Mesenchymal stem cell (in vitro differentiated cells and primary cell): ENCODE results near the gene TNRC6C.

Experiments used
- DNase-seq: peaks from one replicate; pipeline ENCODE4 v3.0.0-alpha.2; 2013
- H2AFZ ChIP-seq: one replicate; pipeline ENCODE4 v1.6.1; 2013; ENCODE audit warnings: low read depth, mild to moderate bottlenecking, control low read depth, inconsistent platforms, low read length, moderate library complexity
- H2AK5ac ChIP-seq: 2 replicates; pipeline ENCODE4 v1.6.1; 2013; ENCODE audit warnings: low read length, moderate library complexity, mild to moderate bottlenecking, inconsistent platforms; ENCODE audit not compliant: severe bottlenecking
- H2BK120ac ChIP-seq: one replicate; pipeline ENCODE4 v1.6.1; 2013; ENCODE audit warnings: low read depth, mild to moderate bottlenecking, inconsistent platforms, low read length, moderate library complexity
- H2BK12ac ChIP-seq, 2 experiments: one replicate each; pipeline ENCODE4 v1.6.1; 2013; ENCODE audit warnings: inconsistent platforms in 2 of 2, low read length in 2 of 2, mild to moderate bottlenecking in 2 of 2, moderate library complexity in 2 of 2, control low read depth in 1 of 2
- H2BK15ac ChIP-seq: one replicate; pipeline ENCODE4 v1.6.1; 2013; ENCODE audit warnings: mild to moderate bottlenecking, low read depth, inconsistent platforms; ENCODE audit not compliant: poor library complexity, severe bottlenecking
- H2BK5ac ChIP-seq: 2 replicates; pipeline ENCODE4 v1.6.1; 2013; ENCODE audit warnings: low read depth, mild to moderate bottlenecking, low read length, control low read depth, inconsistent platforms; ENCODE audit not compliant: poor library complexity, severe bottlenecking
- H3K14ac ChIP-seq, 2 experiments: one replicate each; pipeline ENCODE4 v1.6.1; 2013; ENCODE audit warnings: inconsistent platforms in 2 of 2, low read length in 2 of 2, control low read depth in 1 of 2, mild to moderate bottlenecking in 1 of 2, moderate library complexity in 1 of 2
- H3K18ac ChIP-seq, 2 experiments: one replicate each; pipeline ENCODE4 v1.6.1; 2013; ENCODE audit warnings: inconsistent platforms in 2 of 2, low read length in 2 of 2, control low read depth in 1 of 2, low read depth in 1 of 2, mild to moderate bottlenecking in 1 of 2
- H3K23ac ChIP-seq, 2 experiments: one replicate each; pipeline ENCODE4 v1.6.1; 2013; ENCODE audit warnings: inconsistent platforms in 2 of 2, low read length in 2 of 2, mild to moderate bottlenecking in 2 of 2, moderate library complexity in 2 of 2, control low read depth in 1 of 2
- H3K27ac ChIP-seq: 2 replicates; pipeline ENCODE4 v1.5.1; 2013; ENCODE audit warnings: mild to moderate bottlenecking, moderate library complexity, low read length, control low read depth, inconsistent platforms; ENCODE audit not compliant: poor library complexity, severe bottlenecking
- H3K27me3 ChIP-seq, 2 experiments: 2 replicates each; pipeline versions ENCODE4 v1.6.1 to v1.7.0; 2013; ENCODE audit warnings: low read length in 2 of 2, mild to moderate bottlenecking in 2 of 2, moderate library complexity in 2 of 2, control low read depth in 1 of 2, inconsistent platforms in 1 of 2; ENCODE audit not compliant: control insufficient read depth in 1 of 2, insufficient read depth in 1 of 2
- H3K36me3 ChIP-seq, 2 experiments: 2 replicates each; pipeline versions ENCODE4 v1.6.1 to v1.7.0; 2013; ENCODE audit warnings: low read length in 2 of 2, control low read depth in 1 of 2, inconsistent platforms in 1 of 2, low read depth in 1 of 2, mild to moderate bottlenecking in 1 of 2; ENCODE audit not compliant: insufficient read depth in 2 of 2, control insufficient read depth in 1 of 2
- H3K4ac ChIP-seq, 2 experiments: one replicate each; pipeline ENCODE4 v1.6.1; 2013; ENCODE audit warnings: inconsistent platforms in 2 of 2, low read length in 2 of 2, mild to moderate bottlenecking in 2 of 2, moderate library complexity in 2 of 2, control low read depth in 1 of 2, low read depth in 1 of 2
- H3K4me1 ChIP-seq: 2 replicates; pipeline ENCODE4 v1.6.1; 2013; ENCODE audit warnings: low read depth, low read length, control low read depth; ENCODE audit not compliant: control insufficient read depth, insufficient read depth
- H3K4me2 ChIP-seq: 2 replicates; pipeline ENCODE4 v1.6.1; 2013; ENCODE audit warnings: low read length, mild to moderate bottlenecking, inconsistent platforms; ENCODE audit not compliant: poor library complexity, severe bottlenecking
- H3K4me3 ChIP-seq, 2 experiments: 2 replicates each; pipeline versions ENCODE4 v1.5.1 to v1.7.0; 2013; ENCODE audit warnings: low read length in 2 of 2, mild to moderate bottlenecking in 2 of 2, control low read depth in 1 of 2, low read depth in 1 of 2; ENCODE audit not compliant: insufficient read depth in 1 of 2
- H3K79me1 ChIP-seq: replicated peaks from 2 replicates; pipeline ENCODE4 v1.6.1; 2013; ENCODE audit warnings: mild to moderate bottlenecking, control low read depth, low read length, inconsistent platforms; ENCODE audit not compliant: poor library complexity, severe bottlenecking
- H3K9ac ChIP-seq: 2 replicates; pipeline ENCODE4 v1.7.0; 2013; ENCODE audit warnings: mild to moderate bottlenecking, low read length, moderate library complexity
- H3K9me3 ChIP-seq: 2 replicates; pipeline ENCODE4 v1.7.0; 2013; ENCODE audit warnings: mild to moderate bottlenecking, low read length; ENCODE audit not compliant: control insufficient read depth
- H4K8ac ChIP-seq: one replicate; pipeline ENCODE4 v1.6.1; 2013; ENCODE audit warnings: inconsistent platforms, mild to moderate bottlenecking, low read length, moderate library complexity
- H4K91ac ChIP-seq: one replicate; pipeline ENCODE4 v1.6.1; 2013; ENCODE audit warnings: mild to moderate bottlenecking, low read length, inconsistent platforms
- WGBS: methylation state at CpG from one replicate; pipeline ENCODE4 v1.1.7; 2013; ENCODE audit warnings: mixed read lengths; 5-methylcytosine and 5-hydroxymethylcytosine counted together

Gene TNRC6C

GRCh38 chr17:77929180-77929564 is 29.3 kb upstream of the TNRC6C start:
- Histone ChIP-seq H4K91ac (no peak overlapping the region), H3K36me3 (no peaks in the 10 kb centered on the region), H4K8ac (no peak overlapping the region), H3K27me3 (peaks cover 65 to 89% of the 10 kb centered on the region in 2 experiments), H2AK5ac (no peak overlapping the region), H3K4ac (no peak overlapping the region), H3K4me3 (no peak overlapping the region), H3K9ac (no peak overlapping the region), H2AFZ (no peak overlapping the region), H2BK120ac (no peak overlapping the region), H3K23ac (no peak overlapping the region), H3K79me1 (no peaks in the 10 kb centered on the region), H2BK5ac (no peak overlapping the region), H2BK12ac (no peak overlapping the region), H3K14ac (no peak overlapping the region), H3K9me3 (no peaks in the 10 kb centered on the region), H3K27ac (no peak overlapping the region), H3K18ac (no peak overlapping the region), H3K4me1 (no peaks in the 10 kb centered on the region), H3K4me2 (no peak overlapping the region), H2BK15ac (no peak overlapping the region)
- DNase-seq = no peak
- whole genome bisulfite sequencing = 64% methylated on average over 4 of the region's 6 CpGs

- H3K9ac ChIP-seq = no peak overlapping the region
- no peak overlapping the region for H2BK12ac ChIP-seq
- no peak overlapping the region for H2BK15ac ChIP-seq
- WGBS = 79% methylated on average over 14 of the region's 14 CpGs
- H3K4me2 ChIP-seq = no peak overlapping the region
- H4K8ac ChIP-seq = no peak overlapping the region
- peaks cover 65 to 85% of the 10 kb centered on the region in 2 experiments for H3K27me3 ChIP-seq
- no peak overlapping the region for H2BK120ac ChIP-seq
- H2AK5ac ChIP-seq = no peak overlapping the region
- H4K91ac ChIP-seq = no peak overlapping the region
- no peaks in the 10 kb centered on the region for H3K4me1 ChIP-seq
- H2BK5ac ChIP-seq = no peak overlapping the region
- H3K9me3 ChIP-seq = no peaks in the 10 kb centered on the region
- DNase-seq = no peak
- H2AFZ ChIP-seq = no peak overlapping the region
- H3K23ac ChIP-seq = no peak overlapping the region
- H3K18ac ChIP-seq = no peak overlapping the region
- no peaks in the 10 kb centered on the region for H3K36me3 ChIP-seq
- no peak overlapping the region for H3K4me3 ChIP-seq
- no peaks in the 10 kb centered on the region for H3K79me1 ChIP-seq
- no peak overlapping the region for H3K4ac ChIP-seq
- no peak overlapping the region for H3K14ac ChIP-seq
- no peak overlapping the region for H3K27ac ChIP-seq
Measured at GRCh38 chr17:77929871-77930436, 28.5 kb upstream of the TNRC6C start.

GRCh38 chr17:77930780-77931768 is 27.4 kb upstream of the TNRC6C start:
- Histone ChIP-seq H2BK120ac (no peak overlapping the region), H2BK5ac (no peak overlapping the region), H3K18ac (no peak overlapping the region), H4K8ac (no peak overlapping the region), H2BK15ac (no peak overlapping the region), H3K9me3 (no peaks in the 10 kb centered on the region), H3K4ac (no peak overlapping the region), H2AK5ac (no peak overlapping the region), H2BK12ac (no peak overlapping the region), H3K4me2 (no peak overlapping the region), H3K9ac (no peak overlapping the region), H4K91ac (no peak overlapping the region), H2AFZ (no peak overlapping the region), H3K36me3 (no peaks in the 10 kb centered on the region), H3K4me3 (no peak overlapping the region), H3K27me3 (peaks cover 65 to 81% of the 10 kb centered on the region in 2 experiments), H3K27ac (no peak overlapping the region), H3K79me1 (no peaks in the 10 kb centered on the region), H3K14ac (no peak overlapping the region), H3K23ac (no peak overlapping the region), H3K4me1 (no peaks in the 10 kb centered on the region)
- no peak for DNase-seq
- whole genome bisulfite sequencing = 82% methylated on average over 22 of the region's 24 CpGs

GRCh38 chr17:77933777-77934398 is 24.6 kb upstream of the TNRC6C start:
- Histone ChIP-seq H3K23ac (no peak overlapping the region), H2BK15ac (no peak overlapping the region), H3K4me1 (no peaks in the 10 kb centered on the region), H4K8ac (no peak overlapping the region), H3K4me3 (no peak overlapping the region), H3K4me2 (no peak overlapping the region), H3K9ac (no peak overlapping the region), H2BK12ac (no peak overlapping the region), H3K36me3 (no peaks in the 10 kb centered on the region), H3K4ac (no peak overlapping the region), H3K18ac (no peak overlapping the region), H3K27ac (no peak overlapping the region), H3K14ac (no peak overlapping the region), H2AK5ac (no peak overlapping the region), H3K27me3 (peaks cover 54 to 71% of the 10 kb centered on the region in 2 experiments), H4K91ac (no peak overlapping the region), H2BK5ac (no peak overlapping the region), H3K9me3 (no peaks in the 10 kb centered on the region), H3K79me1 (no peaks in the 10 kb centered on the region), H2AFZ (no peak overlapping the region), H2BK120ac (no peak overlapping the region)
- DNase-seq = no peak
- 74% methylated on average over 2 of the region's 6 CpGs for WGBS
